H9 (cell line): Measurements from ENCODE around the gene MFSD12. TPM values are rescaled to one million over a fixed set of nuclear protein-coding genes. Genes with fewer than 3 reads are reported as not detected.
A peak's percentile ranks its signal among the peaks of the same experiment; 100 is the strongest.

Experiments used
- DNase-seq: peaks from one replicate; pipeline ENCODE4 v3.0.0-alpha.2; 2017
- H2AFZ ChIP-seq: one replicate; pipeline ENCODE4 v1.6.1; 2013; ENCODE audit warnings: mild to moderate bottlenecking, low read length, control low read depth, moderate library complexity
- H2AK5ac ChIP-seq: 2 replicates; pipeline ENCODE4 v1.6.1; 2013; ENCODE audit warnings: low read length, control low read depth, mixed read lengths; ENCODE audit not compliant: insufficient read length
- H2BK120ac ChIP-seq: one replicate; pipeline ENCODE4 v1.6.1; 2013; ENCODE audit warnings: low read depth, mild to moderate bottlenecking, low read length, control low read depth, inconsistent platforms; ENCODE audit not compliant: poor library complexity, severe bottlenecking
- H2BK12ac ChIP-seq: 2 replicates; pipeline ENCODE4 v1.6.1; 2013; ENCODE audit warnings: low read length, control low read depth, mixed read lengths, low read depth; ENCODE audit not compliant: insufficient read length
- H2BK15ac ChIP-seq: 2 replicates; pipeline ENCODE4 v1.6.1; 2013; ENCODE audit warnings: low read depth, low read length, control low read depth
- H2BK20ac ChIP-seq: one replicate; pipeline ENCODE4 v1.6.1; 2013; ENCODE audit warnings: low read depth, mild to moderate bottlenecking, low read length, control low read depth, inconsistent platforms; ENCODE audit not compliant: poor library complexity, severe bottlenecking
- H2BK5ac ChIP-seq: 2 replicates; pipeline ENCODE4 v1.6.1; 2013; ENCODE audit warnings: low read length, control low read depth, mixed read lengths; ENCODE audit not compliant: insufficient read length
- H3K14ac ChIP-seq: 2 replicates; pipeline ENCODE4 v1.6.1; 2013; ENCODE audit warnings: low read length, control low read depth; ENCODE audit not compliant: insufficient read depth
- H3K18ac ChIP-seq: 2 replicates; pipeline ENCODE4 v1.6.1; 2013; ENCODE audit warnings: low read depth, mild to moderate bottlenecking, mixed read lengths, low read length, control low read depth; ENCODE audit not compliant: insufficient read length
- H3K23ac ChIP-seq: 2 replicates; pipeline ENCODE4 v1.6.1; 2013; ENCODE audit warnings: low read length, control low read depth, mixed read lengths, low read depth; ENCODE audit not compliant: insufficient read length
- H3K23me2 ChIP-seq: 2 replicates; pipeline ENCODE4 v1.6.1; 2013; ENCODE audit warnings: low read depth, mild to moderate bottlenecking, mixed read lengths, low read length, control low read depth; ENCODE audit not compliant: insufficient read length, poor library complexity, severe bottlenecking
- H3K27ac ChIP-seq: 2 replicates; pipeline ENCODE4 v1.5.1; 2013; ENCODE audit warnings: low read length, control low read depth, mixed read lengths, low read depth; ENCODE audit not compliant: insufficient read length
- H3K27me3 ChIP-seq: 2 replicates; pipeline ENCODE4 v1.6.1; 2013; ENCODE audit warnings: low read length, control low read depth, inconsistent platforms; ENCODE audit not compliant: insufficient read depth
- H3K4ac ChIP-seq: 2 replicates; pipeline ENCODE4 v1.6.1; 2013; ENCODE audit warnings: low read depth, mild to moderate bottlenecking, control low read depth, inconsistent platforms, low read length, moderate library complexity
- H3K4me1 ChIP-seq: 2 replicates; pipeline ENCODE4 v1.6.1; 2013; ENCODE audit warnings: low read length, control low read depth, inconsistent platforms; ENCODE audit not compliant: insufficient read depth
- H3K4me2 ChIP-seq: 2 replicates; pipeline ENCODE4 v1.6.1; 2013; ENCODE audit warnings: low read length, control low read depth, mixed read lengths; ENCODE audit not compliant: insufficient read length, insufficient read depth
- H3K56ac ChIP-seq: 2 replicates; pipeline ENCODE4 v1.6.1; 2013; ENCODE audit warnings: low read depth, mild to moderate bottlenecking, mixed read lengths, low read length, control low read depth; ENCODE audit not compliant: insufficient read length
- H3K79me1 ChIP-seq: 2 replicates; pipeline ENCODE4 v1.6.1; 2013; ENCODE audit warnings: low read depth, mild to moderate bottlenecking, moderate library complexity, low read length, control low read depth, inconsistent platforms; ENCODE audit not compliant: insufficient read depth, poor library complexity, severe bottlenecking
- H3K79me2 ChIP-seq: 2 replicates; pipeline ENCODE4 v1.6.1; 2013; ENCODE audit warnings: low read length, control low read depth, inconsistent platforms; ENCODE audit not compliant: insufficient read depth
- H3K9ac ChIP-seq: 2 replicates; pipeline ENCODE4 v1.6.1; 2013; ENCODE audit warnings: low read length, control low read depth, mixed read lengths; ENCODE audit not compliant: insufficient read length; ENCODE audit errors: extremely low read depth
- H3K9me3 ChIP-seq: one replicate; pipeline ENCODE4 v1.6.1; 2013; ENCODE audit warnings: low read depth, low read length, inconsistent platforms; ENCODE audit not compliant: control insufficient read depth
- H3T11ph ChIP-seq: one replicate; pipeline ENCODE4 v1.6.1; 2013; ENCODE audit warnings: mild to moderate bottlenecking, low read length, control low read depth, inconsistent platforms
- H4K20me1 ChIP-seq: one replicate; pipeline ENCODE4 v1.6.1; 2013; ENCODE audit not compliant: control insufficient read depth, insufficient read length, insufficient read depth
- H4K5ac ChIP-seq: 2 replicates; pipeline ENCODE4 v1.6.1; 2013; ENCODE audit warnings: low read depth, mild to moderate bottlenecking, mixed read lengths, low read length, control low read depth; ENCODE audit not compliant: insufficient read length
- H4K8ac ChIP-seq: replicated peaks from 2 replicates; pipeline ENCODE4 v1.6.1; 2013; ENCODE audit warnings: low read length, control low read depth, mixed read lengths, low read depth; ENCODE audit not compliant: insufficient read length
- H4K91ac ChIP-seq: 2 replicates; pipeline ENCODE4 v1.6.1; 2013; ENCODE audit warnings: low read depth, mild to moderate bottlenecking, moderate library complexity, mixed read lengths, low read length, control low read depth; ENCODE audit not compliant: insufficient read length
- H3K27ac Mint-ChIP-seq, 3 experiments: 2 replicates in 2 of 3; 3 replicates in 1 of 3; pipeline ENCODE4 v1.8.0; 2020 to 2021; ENCODE audit warnings: mixed read lengths in 3 of 3, mild to moderate bottlenecking in 1 of 3, moderate library complexity in 1 of 3
- H3K27me3 Mint-ChIP-seq: 2 replicates; pipeline ENCODE4 v1.8.0; 2021; ENCODE audit warnings: low read depth, mild to moderate bottlenecking, moderate library complexity, mixed read lengths
- H3K36me3 Mint-ChIP-seq, 3 experiments: 2 replicates in 2 of 3; 3 replicates in 1 of 3; pipeline ENCODE4 v1.8.0; 2020 to 2021; ENCODE audit warnings: low read depth in 3 of 3, mixed read lengths in 3 of 3; ENCODE audit not compliant: insufficient read depth in 1 of 3
- H3K4me1 Mint-ChIP-seq, 2 experiments: 2 replicates each; pipeline ENCODE4 v1.8.0; 2020; ENCODE audit warnings: mixed read lengths in 2 of 2
- H3K4me3 Mint-ChIP-seq, 2 experiments: 2 replicates in 1 of 2; 3 replicates in 1 of 2; pipeline ENCODE4 v1.8.0; 2020 to 2021; ENCODE audit warnings: mild to moderate bottlenecking in 2 of 2, mixed read lengths in 2 of 2, moderate library complexity in 1 of 2
- H3K9me3 Mint-ChIP-seq, 2 experiments: 2 replicates in 1 of 2; 3 replicates in 1 of 2; pipeline ENCODE4 v1.8.0; 2020; ENCODE audit warnings: mild to moderate bottlenecking in 2 of 2, mixed read lengths in 2 of 2, moderate library complexity in 1 of 2
- CTCF ChIP-seq: fragments of 200-600 bp; sonication (generic); conservative IDR thresholded peaks from 3 replicates; pipeline ENCODE4 v1.8.0; 2021; ENCODE audit warnings: antibody characterized with exemption, mild to moderate bottlenecking
- WGBS: extraction: QIAGEN DNeasy Blood & Tissue Kit; methylation state at CpG from one replicate; pipeline ENCODE4 v1.1.7; 2013; ENCODE audit warnings: missing lambda C conversion rate, low lambda C conversion rate, mixed read lengths; ENCODE audit not compliant: insufficient read length; ENCODE audit errors: extremely low coverage; 5-methylcytosine and 5-hydroxymethylcytosine counted together
- total RNA-seq: library from RNA; stranded (reverse); gene quantifications from 2 replicates; pipeline ENCODE4 v1.2.1, GENCODE V29; 2021

Gene MFSD12
- total RNA-seq, 1 experiment from 2014 or later: 58.8 TPM

- H3K79me2 ChIP-seq: peaks cover 1% of the 10 kb centered on the region; the same call in 1 of the 2 replicates
- no peaks in the 10 kb centered on the region for H3K79me1 ChIP-seq
- no peak overlapping the region for H3K4me2 ChIP-seq
- H3K23me2 ChIP-seq: no peaks in the 10 kb centered on the region
- no peak overlapping the region for H2BK12ac ChIP-seq
- no peak overlapping the region for H2BK20ac ChIP-seq
- H2AK5ac ChIP-seq: no peak overlapping the region
- H2AFZ ChIP-seq: no peak overlapping the region
- no peak overlapping the region for H4K91ac ChIP-seq
- Mint-ChIP-seq H3K27ac (peak overlapping the region; percentile 7 to 61 (median 44); a peak in 2 of 7 replicates), H3K4me3 (no peak overlapping the region), H3K27me3 (no peaks in the 10 kb centered on the region; the same call in 1 of the 2 replicates), H3K36me3 (peaks cover 2 to 9% (median 7%) of the 10 kb centered on the region in 3 experiments; a peak in 5 of 7 replicates), H3K9me3 (no peaks in the 10 kb centered on the region; a peak in 1 of 5 replicates), H3K4me1 (peaks cover 36 to 45% of the 10 kb centered on the region in 2 experiments)
- H4K20me1 ChIP-seq: no peaks in the 10 kb centered on the region
- no peak overlapping the region for H3K56ac ChIP-seq
- WGBS: no CpG with 5 or more reads among the region's 15 CpGs
- H2BK120ac ChIP-seq: no peak overlapping the region
- no peak overlapping the region for H2BK15ac ChIP-seq
- H3K9ac ChIP-seq: no peak overlapping the region
- no peak for DNase-seq
- no peak overlapping the region for H3K23ac ChIP-seq
- no peaks in the 10 kb centered on the region for H3K9me3 ChIP-seq
- peaks cover 3% of the 10 kb centered on the region; the same call in 1 of the 2 replicates for H3K4me1 ChIP-seq
- TF ChIP-seq CTCF: no peak
- no peaks in the 10 kb centered on the region for H3K27me3 ChIP-seq
- no peak overlapping the region for H2BK5ac ChIP-seq
- no peak overlapping the region for H4K8ac ChIP-seq
- H3K27ac ChIP-seq: no peak overlapping the region
- no peak overlapping the region for H3K18ac ChIP-seq
- no peak overlapping the region for H3K14ac ChIP-seq
- no peak overlapping the region for H3T11ph ChIP-seq
- H3K4ac ChIP-seq: no peak overlapping the region
- no peak overlapping the region for H4K5ac ChIP-seq
These were observed 40.6 kb downstream of the MFSD12 start for GRCh38 chr19:3516675-3517207.
